GM13976 (cell line): ENCODE results near the gene GP1BB.

Experiments used
- DNase-seq: peaks from one replicate; pipeline ENCODE4 v3.0.0; 2012; ENCODE audit warnings: low spot score
- in situ Hi-C: fragments of 300-500 bp; cut with MboI; formaldehyde crosslinking; loops from one replicate; pipeline ENCODE4 v1.12.0; 2022; ENCODE audit warnings: low sequenced_read_pairs, mixed read lengths, inconsistent platforms; ENCODE audit not compliant: unreplicated experiment
- TF ChIP-seq, protein P1 (sequence below): IDR thresholded peaks from 2 replicates; pipeline ENCODE4 v1.5.1; 2012; ENCODE audit warnings: borderline replicate concordance, mild to moderate bottlenecking; ENCODE audit not compliant: insufficient read depth; ENCODE audit errors: extremely low read depth, missing control alignments, control extremely low read depth

GP1BB gene

DNA sequence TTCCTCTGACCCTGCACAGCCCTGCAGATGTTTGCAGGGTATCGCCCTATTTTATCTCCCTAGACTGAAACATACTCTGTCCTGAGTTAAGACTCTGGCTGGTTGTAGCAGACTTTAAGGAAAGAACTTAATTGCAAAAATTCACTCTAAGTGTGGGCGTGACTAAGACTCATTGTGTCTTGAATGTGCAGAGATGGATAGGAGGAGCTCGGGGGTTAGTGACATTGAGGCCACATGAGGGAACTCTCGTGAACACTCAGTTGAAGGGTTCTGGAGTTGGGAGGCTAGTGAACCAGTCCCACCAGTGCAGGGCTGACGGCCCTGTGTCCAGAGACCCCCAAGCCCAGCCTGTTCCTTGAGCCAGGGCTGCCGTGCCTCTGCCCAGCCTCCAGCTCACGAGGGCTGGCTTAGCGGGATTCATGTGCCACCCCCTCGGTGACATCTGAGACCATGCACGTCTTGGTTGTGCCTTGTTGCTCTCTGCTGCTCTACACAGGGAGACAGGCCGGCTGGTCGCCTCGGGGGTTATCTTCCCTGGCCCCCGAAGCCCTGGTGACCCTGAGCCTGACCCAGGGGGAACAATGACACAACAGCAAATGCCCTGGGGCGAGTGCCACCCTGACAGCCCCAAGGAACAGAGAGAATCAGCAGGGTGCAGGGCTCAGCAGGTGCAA is 25.8 kb downstream of the GP1BB start:
- in situ Hi-C loops: no loop called here
- TF ChIP-seq, protein P1, sequence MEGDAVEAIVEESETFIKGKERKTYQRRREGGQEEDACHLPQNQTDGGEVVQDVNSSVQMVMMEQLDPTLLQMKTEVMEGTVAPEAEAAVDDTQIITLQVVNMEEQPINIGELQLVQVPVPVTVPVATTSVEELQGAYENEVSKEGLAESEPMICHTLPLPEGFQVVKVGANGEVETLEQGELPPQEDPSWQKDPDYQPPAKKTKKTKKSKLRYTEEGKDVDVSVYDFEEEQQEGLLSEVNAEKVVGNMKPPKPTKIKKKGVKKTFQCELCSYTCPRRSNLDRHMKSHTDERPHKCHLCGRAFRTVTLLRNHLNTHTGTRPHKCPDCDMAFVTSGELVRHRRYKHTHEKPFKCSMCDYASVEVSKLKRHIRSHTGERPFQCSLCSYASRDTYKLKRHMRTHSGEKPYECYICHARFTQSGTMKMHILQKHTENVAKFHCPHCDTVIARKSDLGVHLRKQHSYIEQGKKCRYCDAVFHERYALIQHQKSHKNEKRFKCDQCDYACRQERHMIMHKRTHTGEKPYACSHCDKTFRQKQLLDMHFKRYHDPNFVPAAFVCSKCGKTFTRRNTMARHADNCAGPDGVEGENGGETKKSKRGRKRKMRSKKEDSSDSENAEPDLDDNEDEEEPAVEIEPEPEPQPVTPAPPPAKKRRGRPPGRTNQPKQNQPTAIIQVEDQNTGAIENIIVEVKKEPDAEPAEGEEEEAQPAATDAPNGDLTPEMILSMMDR: no peak
- no peak for DNase-seq

DNA sequence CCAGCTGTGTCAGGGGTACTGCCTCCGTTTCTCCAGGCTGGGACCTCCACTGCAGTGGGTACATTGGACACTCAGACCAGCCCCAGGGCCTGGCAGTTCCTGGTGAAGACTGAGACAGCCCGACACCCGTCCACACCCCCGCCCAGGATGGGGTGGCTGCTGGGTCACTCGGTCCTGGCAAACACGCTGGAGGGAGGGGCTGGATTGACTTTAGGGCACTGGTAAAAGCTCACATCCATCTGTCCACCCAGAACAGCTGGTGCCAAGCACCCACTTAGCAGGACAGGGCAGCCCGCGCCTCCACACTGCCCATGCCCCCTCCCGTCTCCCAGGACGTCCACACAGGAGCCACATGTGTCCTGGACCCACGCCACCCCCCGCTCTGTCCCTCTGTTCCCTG is 26.5 kb downstream of the GP1BB start:
- in situ Hi-C loops: no loop called here
- no peak for DNase-seq

DNA sequence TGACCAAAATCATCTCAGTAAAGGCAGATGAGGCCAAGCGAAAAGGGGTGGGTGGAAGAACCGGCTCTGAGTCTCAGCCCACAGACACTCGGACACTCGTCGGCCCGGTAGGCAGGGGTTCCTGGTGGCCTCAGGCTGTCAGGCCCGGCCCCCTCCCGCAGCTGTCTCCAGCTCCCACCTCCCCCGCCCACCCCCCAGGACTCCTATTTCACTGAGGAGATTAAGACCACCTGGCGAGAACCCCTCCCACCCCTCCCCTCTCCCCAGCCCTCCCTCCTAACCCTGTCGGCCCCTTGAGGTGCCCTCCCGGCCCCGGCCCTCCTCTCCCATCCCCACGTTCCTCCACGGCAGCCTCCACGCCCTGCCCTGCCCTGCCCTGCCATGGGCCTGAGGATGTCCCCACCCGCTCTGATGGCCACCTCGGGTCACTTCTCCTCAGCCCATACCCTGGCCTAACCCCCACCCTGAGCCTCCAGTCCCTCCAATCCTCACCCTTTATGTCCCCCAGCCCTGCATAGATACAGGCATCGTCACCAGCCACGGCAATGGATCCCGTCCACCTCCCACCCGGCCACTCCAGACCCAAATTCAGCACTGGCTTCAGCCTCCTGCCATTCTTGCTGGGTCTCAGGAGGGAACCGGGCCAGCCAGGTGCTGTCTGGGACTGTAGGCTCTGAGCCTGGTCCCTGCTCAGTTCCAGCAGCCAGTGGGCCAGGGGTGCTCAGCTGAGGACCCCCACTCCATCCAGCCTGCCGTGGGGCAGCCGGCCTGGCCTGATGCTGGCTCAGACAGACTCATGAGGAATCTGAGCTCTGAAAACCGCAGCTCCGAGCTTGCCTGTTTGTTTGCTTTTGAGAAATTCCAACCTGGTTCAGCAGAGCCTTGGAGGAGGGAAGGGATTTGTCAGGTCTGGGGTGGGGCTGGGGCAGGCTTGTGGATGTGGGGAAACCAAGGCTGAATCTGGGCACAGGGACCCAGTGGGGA is 27.5 kb downstream of the GP1BB start:
- DNase-seq: no peak
- in situ Hi-C loops: no loop called here
- TF ChIP-seq, protein P1: no peak

More for the DNA sequence above, 26.5 kb downstream of the GP1BB start:
- TF ChIP-seq, protein P1: no peak

DNA sequence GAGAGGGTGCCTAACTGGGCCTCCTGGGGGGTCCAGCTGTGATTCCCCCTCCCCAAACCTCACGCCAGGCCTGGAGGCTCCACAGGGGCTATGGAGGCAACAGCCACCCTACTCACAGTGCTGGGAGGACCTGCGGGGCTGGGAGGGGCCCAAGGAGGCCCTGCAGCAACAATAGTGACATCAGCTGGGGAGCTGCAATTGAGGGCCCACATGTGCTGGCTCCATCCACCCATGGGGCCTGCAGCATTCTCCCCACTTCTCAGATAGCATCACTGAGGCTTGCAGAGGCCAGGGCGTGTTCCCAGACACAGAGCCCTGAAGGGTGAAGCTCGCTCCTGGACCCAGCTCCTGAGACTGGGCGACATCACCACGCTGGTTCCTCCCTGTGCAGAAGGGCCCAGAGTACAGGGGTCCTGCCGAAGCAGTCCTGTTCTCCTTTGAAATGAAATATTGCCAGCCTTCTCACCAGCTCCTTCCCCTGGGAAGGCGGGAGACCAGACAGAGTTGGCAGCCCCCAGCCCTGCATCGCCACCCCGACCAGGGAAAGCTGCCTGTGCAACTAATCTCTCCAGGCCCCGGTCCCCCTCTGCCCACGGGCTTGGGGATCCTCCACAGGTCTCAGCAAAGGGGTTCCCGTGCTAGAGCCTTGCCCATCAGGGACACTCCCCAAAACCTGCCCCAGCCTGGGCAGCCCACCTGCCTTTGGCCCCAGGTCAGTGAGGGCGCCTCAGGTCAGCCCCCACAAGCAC is 28.3 kb downstream of the GP1BB start:
- in situ Hi-C loops: no loop called here
- DNase-seq: no peak
- TF ChIP-seq, protein P1: no peak

DNA sequence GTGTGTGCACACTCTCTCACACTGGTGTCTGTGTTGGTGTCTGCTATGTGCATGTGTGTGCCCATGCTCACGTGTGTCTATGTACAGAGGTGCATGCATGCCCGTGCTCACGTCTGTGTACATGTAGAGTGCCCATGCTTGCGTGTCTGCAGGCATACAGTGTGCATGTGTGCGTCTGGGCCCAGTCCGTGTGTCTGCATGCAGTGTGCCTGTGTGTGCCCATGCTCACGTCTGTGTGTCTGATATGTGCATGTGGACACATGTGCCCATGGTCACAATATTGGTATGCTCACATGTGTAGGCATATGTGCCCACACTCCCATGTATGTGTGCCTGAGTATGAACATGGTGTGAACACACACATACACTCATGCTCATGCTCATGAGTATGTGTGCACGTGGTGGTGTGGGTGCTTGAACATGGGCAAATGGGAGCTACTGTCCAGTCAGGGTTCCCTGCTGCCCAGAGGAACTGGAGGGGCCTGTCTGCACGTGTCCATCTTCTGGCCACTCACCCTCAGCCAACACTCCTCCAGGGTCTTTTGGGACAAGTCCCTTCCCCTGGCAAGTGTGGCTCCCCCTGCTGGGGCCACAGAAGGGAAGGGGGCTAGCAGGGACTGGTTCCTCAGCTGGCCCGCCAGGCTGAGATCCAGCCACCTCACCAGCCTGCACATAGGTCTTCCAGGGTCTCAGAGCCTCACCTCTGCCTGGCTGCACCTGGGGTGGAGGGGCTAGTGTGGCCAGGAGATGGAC is 29.9 kb downstream of the GP1BB start:
- TF ChIP-seq, protein P1: no peak
- DNase-seq: no peak
- in situ Hi-C loops: no loop called here
